Ascending aorta (tissue), 2 donors: ENCODE data around the gene NACC2. TPM values are rescaled to one million over a fixed set of nuclear protein-coding genes. Genes with fewer than 3 reads are reported as not detected.
A peak's percentile ranks its signal among the peaks of the same experiment; 100 is the strongest.

Experiments
- DNase-seq, 2 donors: peaks; one replicate each; pipeline ENCODE4 v3.0.0-alpha.2; 2019; ENCODE audit warnings: low spot score in 2 of 2
- H3K27ac ChIP-seq, 2 donors: fragments of 200-600 bp; sonication (generic); one replicate each; pipeline ENCODE4 v1.5.1; 2016 to 2017; ENCODE audit warnings: mild to moderate bottlenecking in 1 of 2
- H3K27me3 ChIP-seq: fragments of 200-600 bp; sonication (generic); one replicate; pipeline ENCODE4 v1.5.1; 2017
- H3K36me3 ChIP-seq, 2 donors: fragments of 200-600 bp; sonication (generic); one replicate each; pipeline ENCODE4 v1.5.1; 2016
- H3K4me1 ChIP-seq, 2 donors: fragments of 200-600 bp; sonication (generic); one replicate each; pipeline ENCODE4 v1.5.1; 2016 to 2017; ENCODE audit warnings: mild to moderate bottlenecking in 1 of 2
- H3K4me3 ChIP-seq, 2 donors: fragments of 200-600 bp; sonication (generic); one replicate each; pipeline ENCODE4 v1.5.1; 2016 to 2017; ENCODE audit warnings: mild to moderate bottlenecking in 1 of 2
- H3K9me3 ChIP-seq, 2 donors: fragments of 200-600 bp; sonication (generic); one replicate each; pipeline ENCODE4 v1.5.1; 2016
- CTCF ChIP-seq, 3 experiments: fragments of 200-600 bp in 2 of 3; fragments of 450-650 bp in 1 of 3; sonication (generic) in 2 of 3; IDR thresholded peaks; one replicate each; pipeline ENCODE4 v1.5.1; 2016 to 2019; ENCODE audit warnings: antibody characterized with exemption in 3 of 3, mild to moderate bottlenecking in 1 of 3, moderate library complexity in 1 of 3
- intact Hi-C: fragments of 100-400 bp; cut with DNase I; formaldehyde crosslinking; loops from one replicate; pipeline ENCODE4 v1.15.1; 2023
- total RNA-seq: library from RNA; depleted of rRNA; stranded (reverse); fragments of >200 nt; gene quantifications from one replicate; pipeline ENCODE4 v1.1.0, GENCODE V29; 2016

NACC2 gene
- total RNA-seq, 1 donor from 2014 or later: 72.2 TPM

GRCh38 chr9:136017289-136018190, 77.5 kb downstream of the NACC2 start:
- Histone ChIP-seq H3K36me3 (peaks cover 23 to 31% of the 10 kb centered on the region in 2 donors), H3K4me1 (peaks cover 0 to under 1% of the 10 kb centered on the region in 2 donors), H3K4me3 (no peak overlapping the region), H3K27ac (no peak overlapping the region), H3K27me3 (no peaks in the 10 kb centered on the region), H3K9me3 (no peaks in the 10 kb centered on the region)
- TF ChIP-seq CTCF (IDR thresholded peaks at IDR 0.05): no peak
- DNase-seq: peak in 1 of 2 donors; percentile 42
- intact Hi-C loops: no loop called here

DNA sequence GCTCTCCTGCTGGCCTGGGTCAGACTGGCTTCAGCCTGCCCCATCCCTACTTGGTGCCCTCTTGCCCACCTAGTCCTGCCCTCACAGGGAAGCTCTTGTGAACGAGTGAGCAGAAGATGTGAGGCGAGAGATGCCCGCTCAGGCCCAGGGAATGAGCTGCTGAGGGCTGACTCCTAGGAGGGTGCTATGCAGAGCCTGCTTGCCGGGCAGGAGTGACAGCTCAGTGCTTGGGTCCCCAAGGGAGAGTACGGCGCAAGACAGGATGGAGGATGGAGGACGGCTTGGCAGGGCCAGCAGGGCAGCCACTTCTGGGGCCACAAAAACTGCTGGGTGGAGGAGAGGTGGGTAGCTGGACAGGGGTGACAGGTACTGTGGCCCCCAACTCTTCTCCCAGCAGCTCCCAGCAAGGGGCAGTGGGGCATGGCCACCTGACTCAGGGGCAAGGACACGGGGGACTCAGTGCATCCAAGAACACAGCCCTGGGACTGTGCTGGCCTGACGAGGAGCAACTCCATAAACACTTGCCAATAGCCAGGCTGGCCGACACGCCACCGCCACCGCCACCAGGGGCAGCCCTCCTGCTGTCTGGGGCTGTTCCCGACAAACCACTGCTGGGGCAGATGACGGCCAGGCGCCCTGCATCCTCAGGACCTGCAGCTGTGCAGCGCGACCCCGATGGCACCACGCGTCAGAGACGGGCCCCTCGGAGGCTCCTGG, 78.4 kb downstream of the NACC2 start:
- H3K4me1 ChIP-seq: peaks cover 3 to 5% of the 10 kb centered on the region in 2 donors
- peak in 1 of 2 donors; percentile 58 for DNase-seq
- no peak overlapping the region for H3K27ac ChIP-seq
- TF ChIP-seq CTCF (IDR thresholded peaks at IDR 0.05): no peak
- H3K36me3 ChIP-seq: peaks cover 26 to 31% of the 10 kb centered on the region in 2 donors
- H3K9me3 ChIP-seq: no peaks in the 10 kb centered on the region
- no peaks in the 10 kb centered on the region for H3K27me3 ChIP-seq
- no peak overlapping the region for H3K4me3 ChIP-seq
- intact Hi-C loops: no loop called here

DNA sequence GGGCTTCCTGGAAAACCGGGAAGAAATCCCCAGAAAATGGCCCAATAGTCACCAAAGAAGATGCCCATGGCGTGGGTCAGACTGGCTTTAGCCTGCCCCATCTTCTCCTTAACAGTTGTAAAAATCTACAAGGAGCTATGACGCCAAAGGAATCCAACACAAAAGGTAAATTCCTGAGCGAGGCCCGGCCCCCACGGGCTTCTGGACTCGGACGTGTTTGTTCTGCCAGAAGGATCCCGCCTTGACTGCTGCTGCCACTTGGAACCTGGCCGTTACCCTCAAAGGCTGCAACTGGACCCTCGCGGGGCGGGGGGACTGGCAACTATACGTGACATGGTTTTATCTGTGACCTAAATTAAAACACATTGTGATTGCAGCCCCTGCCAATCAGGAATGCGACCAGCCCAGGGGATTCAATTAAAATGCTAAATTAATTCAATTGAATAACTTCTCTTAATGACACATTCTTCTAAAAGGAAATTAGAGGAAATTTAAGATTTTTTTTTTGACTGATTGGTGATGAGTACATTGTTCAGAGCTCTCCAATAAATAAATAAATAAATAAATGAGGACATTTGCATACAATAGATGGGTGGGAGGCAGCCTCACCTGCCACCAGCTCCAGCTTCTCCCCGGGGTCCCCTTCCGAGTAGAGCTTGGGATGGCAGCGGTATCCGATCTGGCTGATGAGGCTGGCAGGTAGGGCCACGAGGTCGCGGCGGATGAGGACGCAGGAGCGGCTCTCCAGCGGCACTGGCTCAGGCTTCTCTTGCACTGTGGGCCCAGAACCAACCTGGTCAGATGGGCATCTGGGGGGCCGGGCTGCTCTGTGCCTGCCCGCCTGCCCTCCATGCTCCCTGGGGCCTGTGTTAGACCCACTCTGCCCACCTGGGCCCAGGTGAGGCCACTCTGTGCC, 79.2 kb downstream of the NACC2 start:
- intact Hi-C loops: no loop called here
- no peaks in the 10 kb centered on the region for H3K27me3 ChIP-seq

GRCh38 chr9:136014924-136015633, 80.0 kb downstream of the NACC2 start:
- no peak for TF ChIP-seq CTCF (IDR thresholded peaks at IDR 0.05)
- no peak overlapping the region for H3K27ac ChIP-seq
- peaks cover 39 to 45% of the 10 kb centered on the region in 2 donors for H3K36me3 ChIP-seq
- peak in 1 of 2 donors; percentile 47 for DNase-seq
- intact Hi-C loops: no loop called here
- H3K9me3 ChIP-seq: no peaks in the 10 kb centered on the region
- H3K4me1 ChIP-seq: peaks cover 3 to 5% of the 10 kb centered on the region in 2 donors
- no peaks in the 10 kb centered on the region for H3K27me3 ChIP-seq
- H3K4me3 ChIP-seq: no peak overlapping the region

More for the DNA sequence above, 79.2 kb downstream of the NACC2 start:
- no peaks in the 10 kb centered on the region for H3K9me3 ChIP-seq
- H3K27ac ChIP-seq: no peak overlapping the region
- no peak overlapping the region for H3K4me3 ChIP-seq
- peaks cover 34 to 37% of the 10 kb centered on the region in 2 donors for H3K36me3 ChIP-seq
- H3K4me1 ChIP-seq: peaks cover 3 to 5% of the 10 kb centered on the region in 2 donors
- no peak for TF ChIP-seq CTCF (IDR thresholded peaks at IDR 0.05)
- DNase-seq: peak in 1 of 2 donors; percentile 43
